HG03442 (cell line): ENCODE results near the gene MFN2.

Source experiments
- ATAC-seq: cut with Tn5 transposase; IDR thresholded peaks from one replicate; pipeline ENCODE4 v1.9.1; 2021; ENCODE audit warnings: mild to moderate bottlenecking, moderate library complexity; ENCODE audit not compliant: unreplicated experiment

The MFN2 gene

GRCh38 chr1:11960276-11960675 lies 20.0 kb upstream of the MFN2 start:
- no peak for ATAC-seq

- ATAC-seq: no peak
These were observed 19.5 kb upstream of the MFN2 start for GRCh38 chr1:11960715-11961114.

DNA sequence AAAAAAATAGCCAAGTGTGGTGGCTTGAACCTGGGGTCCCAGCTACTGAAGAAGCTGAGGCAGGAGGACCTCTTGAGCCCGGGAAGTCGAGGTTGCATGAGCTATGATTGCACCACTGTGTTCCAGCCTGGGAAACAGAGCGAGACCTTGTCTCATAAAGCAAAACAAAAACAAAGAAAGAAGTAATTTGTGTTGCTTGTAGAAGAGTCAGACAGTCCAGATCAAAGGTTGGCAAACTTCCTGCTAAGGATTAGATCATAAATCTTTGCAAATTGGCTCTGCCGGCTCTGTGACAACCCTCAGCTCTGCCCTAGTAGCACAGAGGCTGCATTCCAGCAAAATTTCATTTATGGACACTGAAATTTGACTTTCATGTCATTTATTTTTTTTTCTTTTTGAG lies 19.0 kb upstream of the MFN2 start:
- no peak for ATAC-seq

DNA sequence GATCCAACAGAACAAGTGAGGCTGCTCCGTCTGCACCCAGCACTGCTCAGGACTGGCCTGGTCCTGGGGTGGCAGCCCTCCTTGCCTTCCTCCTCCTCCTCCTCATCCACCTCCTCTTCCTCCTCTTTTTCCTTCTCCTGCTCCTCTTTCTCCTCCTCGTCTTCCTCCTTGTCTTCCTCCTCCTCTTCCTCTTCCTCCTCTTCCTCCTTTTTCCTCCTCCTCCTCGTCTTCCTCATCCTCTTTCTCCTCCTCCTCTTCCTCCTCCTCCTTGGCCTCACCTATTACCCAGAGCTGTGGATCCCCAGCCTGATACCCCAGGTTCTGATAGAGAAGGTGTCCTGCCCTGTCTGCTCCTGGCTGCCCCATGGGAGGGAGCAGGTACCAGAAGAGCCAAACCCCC lies 16.6 kb upstream of the MFN2 start:
- no peak for ATAC-seq

DNA sequence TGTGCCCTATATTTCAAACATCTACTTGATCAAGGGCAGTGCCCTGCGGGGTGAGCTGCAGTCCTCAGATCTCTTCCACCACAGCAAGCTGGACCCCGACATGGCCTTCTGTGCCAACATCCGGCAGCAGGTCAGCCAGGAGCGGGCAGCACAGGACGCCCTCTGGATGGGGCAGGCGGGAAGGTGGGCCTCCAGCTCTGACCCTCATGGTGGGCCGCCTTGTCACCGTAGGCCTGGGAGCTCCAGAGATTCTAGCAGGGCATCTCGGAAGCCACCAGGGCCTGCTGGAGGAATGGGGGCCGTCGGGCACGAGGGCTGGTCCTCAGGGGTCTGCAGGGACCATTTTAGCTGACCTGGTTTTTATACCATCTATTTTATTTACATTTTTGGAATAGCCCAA lies 15.6 kb upstream of the MFN2 start:
- no peak for ATAC-seq

GRCh38 chr1:11967028-11967547 lies 13.2 kb upstream of the MFN2 start:
- ATAC-seq: no peak

GRCh38 chr1:11970441-11971185 lies 9.6 kb upstream of the MFN2 start:
- no peak for ATAC-seq

- ATAC-seq: no peak
These were observed 2.6 kb upstream of the MFN2 start for GRCh38 chr1:11977625-11978024.

DNA sequence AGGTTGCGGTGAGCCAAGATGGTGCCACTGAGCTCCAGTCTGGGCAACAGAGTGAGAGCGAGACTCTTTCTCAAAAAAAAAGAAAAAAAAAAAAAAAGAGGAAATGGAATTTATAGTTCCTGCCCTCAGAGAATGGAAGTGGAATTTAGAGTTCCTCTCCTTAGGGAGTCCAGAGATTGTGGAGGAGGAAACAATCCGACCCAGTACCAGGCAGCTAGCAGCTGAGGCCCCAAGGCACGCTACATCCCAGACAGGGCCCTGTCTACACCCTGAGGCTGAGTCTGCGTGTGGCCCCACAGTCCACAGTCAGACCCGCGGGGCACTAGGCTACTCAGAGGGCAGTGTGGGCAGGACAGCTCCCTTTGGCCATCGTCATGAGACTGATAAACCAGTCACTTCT lies 1.9 kb upstream of the MFN2 start:
- no peak for ATAC-seq

- no peak for ATAC-seq
These were observed 1.0 kb upstream of the MFN2 start for GRCh38 chr1:11979028-11979850.

DNA sequence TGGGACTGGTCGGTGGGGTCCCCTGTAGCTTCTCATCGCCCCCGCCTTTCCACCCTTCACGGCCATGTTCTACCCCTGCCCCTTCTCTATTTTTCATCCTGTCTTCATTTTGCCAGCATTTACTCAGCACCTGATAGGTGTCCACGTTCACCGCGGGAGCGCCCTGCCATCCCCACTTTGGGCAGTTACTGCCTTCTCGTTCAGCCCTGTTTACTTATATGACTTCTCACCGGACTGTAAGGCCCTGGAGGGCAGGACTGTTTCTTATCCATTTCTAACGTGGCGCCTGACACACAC lies 380 bp downstream of the MFN2 start:
- no peak for ATAC-seq

GRCh38 chr1:11981378-11982009 lies 1.2 kb downstream of the MFN2 start:
- ATAC-seq: no peak

- ATAC-seq: no peak
These were observed 1.8 kb downstream of the MFN2 start for GRCh38 chr1:11982010-11982392.

DNA sequence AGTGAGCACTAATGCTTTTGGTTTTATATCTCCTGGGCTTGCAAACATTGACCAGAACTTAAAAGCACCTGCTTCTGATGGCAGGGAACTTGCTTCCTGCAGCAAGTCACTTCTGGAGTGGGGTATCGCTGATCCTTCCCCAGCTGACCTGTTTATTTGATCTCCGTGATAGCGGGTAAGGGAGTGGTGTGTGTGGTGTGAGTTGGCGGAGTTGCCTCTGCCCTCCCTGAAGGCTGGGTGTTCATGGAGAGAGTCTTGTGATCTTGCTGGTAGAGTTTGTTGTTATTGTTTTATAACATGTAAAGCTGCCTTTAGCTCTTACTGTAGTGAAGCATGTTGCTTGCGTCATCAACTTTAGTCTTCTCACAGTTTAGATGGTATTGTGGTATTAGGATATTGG lies 3.9 kb downstream of the MFN2 start:
- no peak for ATAC-seq

DNA sequence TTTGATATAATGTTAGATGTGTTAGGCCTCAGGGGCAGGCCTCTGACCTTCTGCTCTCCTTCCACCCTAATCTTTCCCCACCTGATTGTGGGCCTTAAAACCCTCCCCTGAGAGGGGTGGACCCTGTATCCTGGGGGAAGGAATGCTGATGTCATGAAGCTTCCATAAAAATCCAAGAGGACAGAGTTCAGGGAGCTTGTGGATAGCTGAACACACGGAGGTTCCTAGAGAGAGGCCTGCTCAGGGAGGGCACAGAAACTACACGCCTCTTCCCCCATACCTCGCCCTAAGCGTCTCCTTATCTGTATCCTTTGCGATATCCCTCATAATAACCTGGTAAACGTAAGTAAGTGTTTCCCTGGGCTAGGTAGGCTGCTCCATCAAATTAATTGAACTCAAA lies 4.3 kb downstream of the MFN2 start:
- no peak for ATAC-seq

DNA sequence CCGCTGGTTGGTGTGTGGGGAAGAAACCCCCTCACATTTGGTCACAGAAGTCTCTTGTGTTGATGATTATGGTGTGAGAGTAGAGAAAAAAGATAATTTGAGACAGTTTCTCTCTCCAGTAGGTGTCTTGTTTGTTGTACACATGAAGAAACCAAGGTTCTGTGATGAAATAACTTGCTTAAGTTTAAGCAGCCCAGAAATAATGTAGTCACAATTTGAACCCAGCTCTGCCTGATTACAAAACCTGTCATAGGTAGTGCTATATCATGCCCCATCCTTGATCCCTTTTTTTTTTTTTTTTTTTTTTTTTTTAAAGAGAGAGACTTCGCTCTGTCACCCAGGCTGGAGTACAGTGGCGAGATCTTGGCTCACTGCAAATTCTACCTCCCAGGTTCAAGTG lies 4.9 kb downstream of the MFN2 start:
- ATAC-seq: no peak

- ATAC-seq: no peak
These were observed 5.6 kb downstream of the MFN2 start for GRCh38 chr1:11985851-11986250.

GRCh38 chr1:11989669-11990068 lies 9.4 kb downstream of the MFN2 start:
- ATAC-seq: no peak

GRCh38 chr1:11990303-11991032 lies 10.2 kb downstream of the MFN2 start:
- ATAC-seq: no peak

DNA sequence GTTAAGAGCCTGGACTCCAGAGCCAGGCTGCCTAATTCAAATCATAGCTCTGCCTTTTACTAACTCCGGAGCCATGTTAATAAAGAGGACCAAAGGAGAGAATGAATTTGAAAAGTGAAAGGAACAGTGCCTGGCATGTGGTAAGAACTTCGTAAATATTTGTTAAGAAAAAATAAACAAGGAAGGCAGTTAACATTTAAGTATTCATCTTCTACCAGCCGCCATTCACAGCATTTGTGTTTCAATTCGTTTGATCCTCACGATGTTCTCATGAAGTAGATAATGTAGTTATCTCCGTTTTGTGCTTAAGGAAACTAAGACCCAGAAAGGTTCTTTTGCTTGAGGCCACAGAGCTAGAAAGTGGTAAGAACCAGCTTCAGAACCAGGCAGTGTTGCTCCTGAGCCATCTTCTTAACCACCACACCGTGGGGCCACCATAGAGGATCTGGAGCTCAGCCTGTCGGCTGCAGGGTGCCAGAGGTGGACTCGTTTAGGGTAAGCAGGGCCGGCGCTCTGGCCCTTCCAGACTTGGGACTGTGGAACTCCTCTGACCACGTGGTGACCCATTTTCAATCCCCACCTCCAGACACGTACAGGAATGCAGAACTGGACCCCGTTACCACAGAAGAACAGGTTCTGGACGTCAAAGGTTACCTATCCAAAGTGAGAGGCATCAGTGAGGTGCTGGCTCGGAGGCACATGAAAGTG lies 11.9 kb downstream of the MFN2 start:
- no peak for ATAC-seq
